Measurements from ENCODE around the gene KCNJ5. TPM values are rescaled to one million over a fixed set of nuclear protein-coding genes. Genes with fewer than 3 reads are reported as not detected.

Gene KCNJ5
- total and polyA plus RNA-seq, 10 of the 15 experiments (the other 5 are each of a cell fraction or from before 2014, with no cell fraction given): 0.03 TPM; not detected in 8

DNA sequence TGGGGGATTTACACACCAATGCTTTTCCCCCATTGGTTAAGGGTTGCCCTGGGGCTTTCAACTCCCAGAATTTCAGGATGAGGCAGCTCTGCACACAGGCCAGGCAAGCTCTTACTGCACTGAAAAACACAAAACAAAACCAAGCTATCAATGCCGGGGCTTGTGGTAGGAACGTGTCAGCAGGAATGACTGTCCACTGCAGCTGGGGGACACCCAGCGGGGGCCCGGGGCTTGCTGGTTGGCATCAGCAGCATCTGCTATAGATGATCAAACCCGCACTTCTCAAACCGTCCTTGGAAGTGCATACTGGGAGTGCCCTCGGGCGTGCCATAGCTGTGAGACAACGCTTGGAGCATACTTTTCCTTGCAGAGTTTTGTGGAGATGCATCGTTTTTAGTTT, 43.8 kb downstream of the KCNJ5 start:
- ChIA-PET RAD21 (ENCODE audit: unreplicated experiment) (no interaction called here), POLR2A (no interaction called here), SMC1A (ENCODE audit: uncharacterized antibody, unreplicated experiment) (interaction anchor here (0.9 to 1.1 kb wide), 2 partner anchors 10 to 50 kb away, joined by 3 read pairs; no protein-coding TSS in a partner anchor), CTCF (no interaction called here)
- no peak overlapping the region for H2AFZ ChIP-seq (ENCODE audit: control insufficient read depth, low read depth, low read length)
- H3K27ac ChIP-seq (ENCODE audit: control insufficient read depth, insufficient read depth): no peak overlapping the region
- no peaks in the 10 kb centered on the region; a peak in 1 of 4 replicates for H3K27me3 ChIP-seq (replicated peaks in 1 of 2; ENCODE audit: control insufficient read depth in 2 of 2, insufficient read depth in 2 of 2, low read length in 1 of 2)
- no peaks in the 10 kb centered on the region for H3K36me3 ChIP-seq (ENCODE audit: control insufficient read depth in 2 of 2, insufficient read depth in 2 of 2, low read length in 1 of 2)
- H3K79me2 ChIP-seq (ENCODE audit: control insufficient read depth, insufficient read depth, low read length): no peaks in the 10 kb centered on the region
- H3K9ac ChIP-seq (ENCODE audit: control insufficient read depth, insufficient read depth, low read length): no peak overlapping the region
- intact Hi-C loops (cut with micrococcal nuclease; ENCODE audit: unreplicated experiment) (no loop called here), in situ Hi-C loops (cut with MboI) (no loop called here)
- no peak overlapping the region for H3K4me2 ChIP-seq (ENCODE audit: control insufficient read depth, insufficient read depth)
- TF ChIP-seq NRF1 (conservative IDR thresholded peaks at IDR 0.05; ENCODE audit: low read depth, low read length) (no peak), BCL3 (IDR thresholded peaks at IDR 0.05; ENCODE audit: borderline replicate concordance, insufficient read depth, low read depth, low read length, poor library complexity, severe bottlenecking) (no peak), MTA2 (IDR thresholded peaks at IDR 0.05; ENCODE audit: low read depth) (no peak), ZNF217 (IDR thresholded peaks at IDR 0.05) (no peak), MEF2A (IDR thresholded peaks at IDR 0.05; ENCODE audit: insufficient read depth, low read depth, low read length) (no peak), NFYB (IDR thresholded peaks at IDR 0.05; ENCODE audit: insufficient read depth, low read depth, low read length) (no peak), NR2C1 (IDR thresholded peaks at IDR 0.05) (no peak), ZBED1 (IDR thresholded peaks at IDR 0.05; ENCODE audit: borderline replicate concordance) (no peak), TCF7 (IDR thresholded peaks at IDR 0.05; ENCODE audit: borderline replicate concordance) (no peak), BCL11A (IDR thresholded peaks at IDR 0.05; ENCODE audit: low read depth, low read length) (no peak), SMC3 (IDR thresholded peaks at IDR 0.05; ENCODE audit: borderline replicate concordance, low read length) (no peak), ASH2L (IDR thresholded peaks at IDR 0.05; ENCODE audit: borderline replicate concordance, low read depth) (no peak), TBL1XR1 (IDR thresholded peaks at IDR 0.05; ENCODE audit: low read depth, low read length) (no peak), CREM (IDR thresholded peaks at IDR 0.05; ENCODE audit: low read depth) (no peak)
- TF ChIP-seq, protein P1, sequence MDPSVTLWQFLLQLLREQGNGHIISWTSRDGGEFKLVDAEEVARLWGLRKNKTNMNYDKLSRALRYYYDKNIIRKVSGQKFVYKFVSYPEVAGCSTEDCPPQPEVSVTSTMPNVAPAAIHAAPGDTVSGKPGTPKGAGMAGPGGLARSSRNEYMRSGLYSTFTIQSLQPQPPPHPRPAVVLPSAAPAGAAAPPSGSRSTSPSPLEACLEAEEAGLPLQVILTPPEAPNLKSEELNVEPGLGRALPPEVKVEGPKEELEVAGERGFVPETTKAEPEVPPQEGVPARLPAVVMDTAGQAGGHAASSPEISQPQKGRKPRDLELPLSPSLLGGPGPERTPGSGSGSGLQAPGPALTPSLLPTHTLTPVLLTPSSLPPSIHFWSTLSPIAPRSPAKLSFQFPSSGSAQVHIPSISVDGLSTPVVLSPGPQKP (IDR thresholded peaks at IDR 0.05; ENCODE audit: low read depth, low read length): no peak
- TF ChIP-seq, protein P2, sequence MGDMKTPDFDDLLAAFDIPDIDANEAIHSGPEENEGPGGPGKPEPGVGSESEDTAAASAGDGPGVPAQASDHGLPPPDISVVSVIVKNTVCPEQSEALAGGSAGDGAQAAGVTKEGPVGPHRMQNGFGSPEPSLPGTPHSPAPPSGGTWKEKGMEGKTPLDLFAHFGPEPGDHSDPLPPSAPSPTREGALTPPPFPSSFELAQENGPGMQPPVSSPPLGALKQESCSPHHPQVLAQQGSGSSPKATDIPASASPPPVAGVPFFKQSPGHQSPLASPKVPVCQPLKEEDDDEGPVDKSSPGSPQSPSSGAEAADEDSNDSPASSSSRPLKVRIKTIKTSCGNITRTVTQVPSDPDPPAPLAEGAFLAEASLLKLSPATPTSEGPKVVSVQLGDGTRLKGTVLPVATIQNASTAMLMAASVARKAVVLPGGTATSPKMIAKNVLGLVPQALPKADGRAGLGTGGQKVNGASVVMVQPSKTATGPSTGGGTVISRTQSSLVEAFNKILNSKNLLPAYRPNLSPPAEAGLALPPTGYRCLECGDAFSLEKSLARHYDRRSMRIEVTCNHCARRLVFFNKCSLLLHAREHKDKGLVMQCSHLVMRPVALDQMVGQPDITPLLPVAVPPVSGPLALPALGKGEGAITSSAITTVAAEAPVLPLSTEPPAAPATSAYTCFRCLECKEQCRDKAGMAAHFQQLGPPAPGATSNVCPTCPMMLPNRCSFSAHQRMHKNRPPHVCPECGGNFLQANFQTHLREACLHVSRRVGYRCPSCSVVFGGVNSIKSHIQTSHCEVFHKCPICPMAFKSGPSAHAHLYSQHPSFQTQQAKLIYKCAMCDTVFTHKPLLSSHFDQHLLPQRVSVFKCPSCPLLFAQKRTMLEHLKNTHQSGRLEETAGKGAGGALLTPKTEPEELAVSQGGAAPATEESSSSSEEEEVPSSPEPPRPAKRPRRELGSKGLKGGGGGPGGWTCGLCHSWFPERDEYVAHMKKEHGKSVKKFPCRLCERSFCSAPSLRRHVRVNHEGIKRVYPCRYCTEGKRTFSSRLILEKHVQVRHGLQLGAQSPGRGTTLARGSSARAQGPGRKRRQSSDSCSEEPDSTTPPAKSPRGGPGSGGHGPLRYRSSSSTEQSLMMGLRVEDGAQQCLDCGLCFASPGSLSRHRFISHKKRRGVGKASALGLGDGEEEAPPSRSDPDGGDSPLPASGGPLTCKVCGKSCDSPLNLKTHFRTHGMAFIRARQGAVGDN (IDR thresholded peaks at IDR 0.05): no peak
- TF ChIP-seq, protein P3, sequence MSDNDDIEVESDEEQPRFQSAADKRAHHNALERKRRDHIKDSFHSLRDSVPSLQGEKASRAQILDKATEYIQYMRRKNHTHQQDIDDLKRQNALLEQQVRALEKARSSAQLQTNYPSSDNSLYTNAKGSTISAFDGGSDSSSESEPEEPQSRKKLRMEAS (IDR thresholded peaks at IDR 0.05; ENCODE audit: low read depth, low read length): no peak
- H3K4me1 ChIP-seq (ENCODE audit: control insufficient read depth, insufficient read depth, low read length): no peaks in the 10 kb centered on the region
- 28% methylated on average over 10 of the region's 10 CpGs for WGBS (ENCODE audit: insufficient coverage, insufficient replicate concordance, low lambda C conversion rate, missing lambda C conversion rate)
- DNase-seq (ENCODE audit: low read depth, low spot score): no peak
- no peaks in the 10 kb centered on the region for H3K9me3 ChIP-seq (replicated peaks; ENCODE audit: control insufficient read depth, insufficient read depth, low read length)
- H3K4me3 ChIP-seq: no peak overlapping the region
- no TSS peak for BruUV-seq (replicated peaks)
- H4K20me1 ChIP-seq (ENCODE audit: control insufficient read depth, insufficient read depth): no peaks in the 10 kb centered on the region
- no peak for ATAC-seq
- no peak for FAIRE-seq
